ENCODE measurements around the gene UBE2D2.

The UBE2D2 gene

GRCh38 chr5:139640421-139641115, 79.4 kb downstream of the UBE2D2 start:
- Histone ChIP-seq H3K9me3 (ENCODE audit: control insufficient read depth, insufficient read depth, low read length) (no peaks in the 10 kb centered on the region), H3K36me3 (ENCODE audit: insufficient read depth, low read length) (no peaks in the 10 kb centered on the region), H3K9ac (ENCODE audit: low read depth, low read length) (no peak overlapping the region), H3K4me1 (ENCODE audit: insufficient read depth, low read length) (peaks cover 56% of the 10 kb centered on the region)

GRCh38 chr5:139641116-139642080, 80.3 kb downstream of the UBE2D2 start:
- no peaks in the 10 kb centered on the region for H3K9me3 ChIP-seq (ENCODE audit: control insufficient read depth, insufficient read depth, low read length)
- H3K9ac ChIP-seq (ENCODE audit: low read depth, low read length), result no peak overlapping the region
- peaks cover 49% of the 10 kb centered on the region for H3K4me1 ChIP-seq (ENCODE audit: insufficient read depth, low read length)
- H3K36me3 ChIP-seq (ENCODE audit: insufficient read depth, low read length), result no peaks in the 10 kb centered on the region

- Histone ChIP-seq H3K36me3 (ENCODE audit: insufficient read depth, low read length) (no peaks in the 10 kb centered on the region), H3K9ac (ENCODE audit: low read depth, low read length) (no peak overlapping the region), H3K4me1 (ENCODE audit: insufficient read depth, low read length) (peaks cover 42% of the 10 kb centered on the region), H3K9me3 (ENCODE audit: control insufficient read depth, insufficient read depth, low read length) (no peaks in the 10 kb centered on the region)
Observed at GRCh38 chr5:139642213-139642612, 81.1 kb downstream of the UBE2D2 start.

GRCh38 chr5:139642891-139643871, 82.0 kb downstream of the UBE2D2 start:
- H3K4me1 ChIP-seq (ENCODE audit: insufficient read depth, low read length), result peaks cover 42% of the 10 kb centered on the region
- no peak overlapping the region for H3K9ac ChIP-seq (ENCODE audit: low read depth, low read length)
- no peaks in the 10 kb centered on the region for H3K36me3 ChIP-seq (ENCODE audit: insufficient read depth, low read length)
- no peaks in the 10 kb centered on the region for H3K9me3 ChIP-seq (ENCODE audit: control insufficient read depth, insufficient read depth, low read length)

GRCh38 chr5:139644001-139644456, 82.9 kb downstream of the UBE2D2 start:
- H3K9me3 ChIP-seq (ENCODE audit: control insufficient read depth, insufficient read depth, low read length), result no peaks in the 10 kb centered on the region
- H3K9ac ChIP-seq (ENCODE audit: low read depth, low read length), result no peak overlapping the region
- peaks cover 36% of the 10 kb centered on the region for H3K4me1 ChIP-seq (ENCODE audit: insufficient read depth, low read length)
- no peaks in the 10 kb centered on the region for H3K36me3 ChIP-seq (ENCODE audit: insufficient read depth, low read length)

GRCh38 chr5:139644646-139645429, 83.7 kb downstream of the UBE2D2 start:
- no peak overlapping the region for H3K9ac ChIP-seq (ENCODE audit: low read depth, low read length)
- no peaks in the 10 kb centered on the region for H3K36me3 ChIP-seq (ENCODE audit: insufficient read depth, low read length)
- peaks cover 28% of the 10 kb centered on the region for H3K4me1 ChIP-seq (ENCODE audit: insufficient read depth, low read length)
- no peaks in the 10 kb centered on the region for H3K9me3 ChIP-seq (ENCODE audit: control insufficient read depth, insufficient read depth, low read length)

- no peaks in the 10 kb centered on the region for H3K36me3 ChIP-seq (ENCODE audit: insufficient read depth, low read length)
- H3K9ac ChIP-seq (ENCODE audit: low read depth, low read length), result no peak overlapping the region
- peaks cover 28% of the 10 kb centered on the region for H3K4me1 ChIP-seq (ENCODE audit: insufficient read depth, low read length)
- H3K9me3 ChIP-seq (ENCODE audit: control insufficient read depth, insufficient read depth, low read length), result no peaks in the 10 kb centered on the region
Observed at GRCh38 chr5:139645430-139645871, 84.3 kb downstream of the UBE2D2 start.

GRCh38 chr5:139646111-139646510, 85.0 kb downstream of the UBE2D2 start:
- no peak overlapping the region for H3K9ac ChIP-seq (ENCODE audit: low read depth, low read length)
- H3K4me1 ChIP-seq (ENCODE audit: insufficient read depth, low read length), result peaks cover 21% of the 10 kb centered on the region
- H3K36me3 ChIP-seq (ENCODE audit: insufficient read depth, low read length), result no peaks in the 10 kb centered on the region
- no peaks in the 10 kb centered on the region for H3K9me3 ChIP-seq (ENCODE audit: control insufficient read depth, insufficient read depth, low read length)

GRCh38 chr5:139646912-139647505, 85.9 kb downstream of the UBE2D2 start:
- H3K9me3 ChIP-seq (ENCODE audit: control insufficient read depth, insufficient read depth, low read length), result no peaks in the 10 kb centered on the region
- H3K36me3 ChIP-seq (ENCODE audit: insufficient read depth, low read length), result no peaks in the 10 kb centered on the region
- H3K9ac ChIP-seq (ENCODE audit: low read depth, low read length), result peak overlapping the region; percentile 60
- H3K4me1 ChIP-seq (ENCODE audit: insufficient read depth, low read length), result peaks cover 19% of the 10 kb centered on the region

- H3K9me3 ChIP-seq (ENCODE audit: control insufficient read depth, insufficient read depth, low read length), result no peaks in the 10 kb centered on the region
- peaks cover 21% of the 10 kb centered on the region for H3K4me1 ChIP-seq (ENCODE audit: insufficient read depth, low read length)
- H3K9ac ChIP-seq (ENCODE audit: low read depth, low read length), result peak overlapping the region; percentile 60
- H3K36me3 ChIP-seq (ENCODE audit: insufficient read depth, low read length), result no peaks in the 10 kb centered on the region
Observed at GRCh38 chr5:139647506-139648204, 86.5 kb downstream of the UBE2D2 start.

GRCh38 chr5:139648205-139649081, 87.3 kb downstream of the UBE2D2 start, which contains the start of gene CXXC5:
Gene CXXC5, plus strand, starts transcription at chr5:139648349. Its CDS starts 32,175 bp downstream, at chr5:139680524.
- Histone ChIP-seq H3K36me3 (ENCODE audit: insufficient read depth, low read length) (no peaks in the 10 kb centered on the region), H3K4me1 (ENCODE audit: insufficient read depth, low read length) (peaks cover 21% of the 10 kb centered on the region), H3K9ac (ENCODE audit: low read depth, low read length) (peak within 1 kb of the TSS; percentile 91), H3K9me3 (ENCODE audit: control insufficient read depth, insufficient read depth, low read length) (no peaks in the 10 kb centered on the region)

Data from ES-I3 (cell line).